NCI-H1436 treated with DMSO at 0.1 percent for 48 hours (cell line): ENCODE results near the gene TLR7.

Source experiments
- DNase-seq: peaks from one replicate; lab custom pipeline; 2025; lab: John Stamatoyannopoulos, UW

Gene TLR7

GRCh38 chrX:12930150-12930549 is 63.3 kb downstream of the TLR7 start:
- no peak for DNase-seq

- DNase-seq = no peak
Observed at GRCh38 chrX:12932244-12932643, 65.4 kb downstream of the TLR7 start.

- DNase-seq = no peak
Observed at GRCh38 chrX:12934850-12935249, 68.0 kb downstream of the TLR7 start.

DNA sequence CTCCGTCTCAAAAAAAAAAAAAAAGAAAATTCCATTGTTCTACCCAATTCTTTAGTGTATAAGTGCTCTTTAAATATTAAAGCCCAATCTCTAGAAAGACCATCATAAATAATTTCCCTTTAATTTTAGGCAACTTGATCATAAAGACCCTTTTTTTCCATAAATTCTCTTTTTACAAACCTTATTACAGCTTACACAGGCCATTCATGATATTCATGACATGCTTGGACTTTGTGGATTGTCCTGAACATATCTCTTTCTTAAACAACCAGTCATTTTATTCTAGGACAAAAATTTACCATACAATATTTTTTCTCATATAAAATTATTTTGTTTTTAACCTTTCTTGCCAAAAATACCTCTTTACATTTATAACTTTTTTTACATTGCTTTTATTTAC is 70.1 kb downstream of the TLR7 start:
- no peak for DNase-seq
